Esophagus (tissue), 2 donors: ENCODE results near the gene PRR14. TPM values are rescaled to one million over a fixed set of nuclear protein-coding genes. Genes with fewer than 3 reads are reported as not detected.
"Not testable (repeated sequence)": the region's sequence is repeated elsewhere in the genome, so short reads cannot be mapped to it uniquely, and the experiment has no call there.

Experiments
- H3K27ac ChIP-seq, 2 donors: one replicate each; pipeline ENCODE4 v1.5.1; 2013; ENCODE audit warnings: low read depth in 2 of 2, mild to moderate bottlenecking in 2 of 2, inconsistent platforms in 1 of 2, low read length in 1 of 2, moderate library complexity in 1 of 2
- H3K27me3 ChIP-seq, 2 donors: one replicate each; pipeline ENCODE4 v1.6.1; 2013; ENCODE audit warnings: low read length in 2 of 2, control low read depth in 1 of 2, mild to moderate bottlenecking in 1 of 2; ENCODE audit not compliant: insufficient read depth in 2 of 2, control insufficient read depth in 1 of 2
- H3K36me3 ChIP-seq, 2 donors: one replicate each; pipeline ENCODE4 v1.6.1; 2013; ENCODE audit warnings: low read length in 1 of 2; ENCODE audit not compliant: control insufficient read depth in 2 of 2, insufficient read depth in 2 of 2
- H3K4me1 ChIP-seq, 2 donors: one replicate each; pipeline ENCODE4 v1.6.1; 2013; ENCODE audit warnings: low read length in 1 of 2; ENCODE audit not compliant: control insufficient read depth in 2 of 2, insufficient read depth in 2 of 2
- H3K4me3 ChIP-seq, 2 donors: one replicate each; pipeline ENCODE4 v1.5.1; 2013; ENCODE audit warnings: low read length in 2 of 2, mild to moderate bottlenecking in 2 of 2, low read depth in 1 of 2, moderate library complexity in 1 of 2
- H3K9me3 ChIP-seq, 2 donors: one replicate each; pipeline ENCODE4 v1.6.1; 2013; ENCODE audit warnings: mild to moderate bottlenecking in 2 of 2, low read depth in 1 of 2, low read length in 1 of 2, moderate library complexity in 1 of 2; ENCODE audit not compliant: control insufficient read depth in 2 of 2, insufficient read depth in 1 of 2
- WGBS, 2 donors: extraction: QIAGEN DNeasy Blood & Tissue Kit; methylation state at CpG; one replicate each; pipeline ENCODE4 v1.1.7; 2013; 5-methylcytosine and 5-hydroxymethylcytosine counted together
- polyA plus RNA-seq, 2 donors: library from polyadenylated mRNA; stranded (reverse); fragments of 200-250 nt; gene quantifications; one replicate each; pipeline ENCODE4 v1.2.3, GENCODE V29; 2013
- donor health status: healthy with polysubstance abuse.
- donor health status: Bipolar disorder and iron deficiency.

PRR14 gene
- polyA plus RNA-seq, 2 donors: 26.8 to 51.8 TPM

- Histone ChIP-seq H3K4me1 (no peaks in the 10 kb centered on the region), H3K27me3 (no peaks in the 10 kb centered on the region), H3K9me3 (no peaks in the 10 kb centered on the region), H3K36me3 (no peaks in the 10 kb centered on the region), H3K27ac (no peak overlapping the region), H3K4me3 (no peak overlapping the region)
- 74 to 76% methylated on average over 11 of the region's 11 CpGs for WGBS, 2 donors
These were observed 27.3 kb downstream of the PRR14 start for GRCh38 chr16:30677931-30678585.

- H3K27ac ChIP-seq: no peak overlapping the region
- no peaks in the 10 kb centered on the region for H3K27me3 ChIP-seq
- no peak overlapping the region for H3K4me3 ChIP-seq
- no peaks in the 10 kb centered on the region for H3K36me3 ChIP-seq
- no peaks in the 10 kb centered on the region for H3K9me3 ChIP-seq
- H3K4me1 ChIP-seq: no peaks in the 10 kb centered on the region
- 77 to 84% methylated on average over 3 of the region's 3 CpGs for WGBS, 2 donors
These were observed 27.8 kb downstream of the PRR14 start for GRCh38 chr16:30678586-30678970.

GRCh38 chr16:30680326-30680725 lies 29.6 kb downstream of the PRR14 start:
- Histone ChIP-seq H3K27ac (no peak overlapping the region), H3K9me3 (no peaks in the 10 kb centered on the region), H3K4me3 (no peak overlapping the region), H3K27me3 (no peaks in the 10 kb centered on the region), H3K36me3 (no peaks in the 10 kb centered on the region), H3K4me1 (no peaks in the 10 kb centered on the region)
- 92 to 94% methylated on average over 3 of the region's 3 CpGs for WGBS, 2 donors

GRCh38 chr16:30688701-30689100 lies 37.9 kb downstream of the PRR14 start:
- no peak overlapping the region for H3K27ac ChIP-seq
- H3K4me1 ChIP-seq: no peaks in the 10 kb centered on the region
- WGBS, 2 donors: 68 to 75% methylated on average over 4 of the region's 4 CpGs
- H3K27me3 ChIP-seq: no peaks in the 10 kb centered on the region
- no peaks in the 10 kb centered on the region for H3K9me3 ChIP-seq
- no peak overlapping the region for H3K4me3 ChIP-seq
- H3K36me3 ChIP-seq: no peaks in the 10 kb centered on the region

GRCh38 chr16:30691907-30692306 lies 41.1 kb downstream of the PRR14 start:
- H3K36me3 ChIP-seq: no peaks in the 10 kb centered on the region
- 66 to 69% methylated on average over 4 of the region's 4 CpGs for WGBS, 2 donors
- no peak overlapping the region for H3K27ac ChIP-seq
- no peaks in the 10 kb centered on the region for H3K4me1 ChIP-seq
- no peaks in the 10 kb centered on the region for H3K27me3 ChIP-seq
- H3K9me3 ChIP-seq: no peaks in the 10 kb centered on the region
- no peak overlapping the region for H3K4me3 ChIP-seq

- Histone ChIP-seq H3K9me3 (no peaks in the 10 kb centered on the region), H3K4me1 (no peaks in the 10 kb centered on the region), H3K27ac (no peak overlapping the region), H3K36me3 (no peaks in the 10 kb centered on the region), H3K4me3 (no peak overlapping the region), H3K27me3 (no peaks in the 10 kb centered on the region)
- 75 to 77% methylated on average over 10 of the region's 10 CpGs for WGBS, 2 donors
These were observed 41.8 kb downstream of the PRR14 start for GRCh38 chr16:30692396-30693064.

GRCh38 chr16:30694926-30695693 lies 44.4 kb downstream of the PRR14 start:
- H3K4me3 ChIP-seq: no peak overlapping the region
- 79% methylated on average over 11 of the region's 11 CpGs for WGBS, 2 donors
- H3K4me1 ChIP-seq: no peaks in the 10 kb centered on the region
- H3K27me3 ChIP-seq: no peaks in the 10 kb centered on the region
- no peaks in the 10 kb centered on the region for H3K9me3 ChIP-seq
- H3K36me3 ChIP-seq: peaks cover 0 to 2% of the 10 kb centered on the region in 2 donors
- no peak overlapping the region for H3K27ac ChIP-seq

- not testable (repeated sequence) for H3K9me3 ChIP-seq, H3K27me3 ChIP-seq, H3K4me3 ChIP-seq, H3K4me1 ChIP-seq, H3K36me3 ChIP-seq, H3K27ac ChIP-seq
- WGBS, 2 donors: 94 to 99% methylated on average over 3 of the region's 3 CpGs
These were observed 45.9 kb downstream of the PRR14 start for GRCh38 chr16:30696646-30697045.

- no peaks in the 10 kb centered on the region for H3K27me3 ChIP-seq
- 9 to 11% methylated on average over 26 of the region's 26 CpGs for WGBS, 2 donors
- no peaks in the 10 kb centered on the region for H3K9me3 ChIP-seq
- peak overlapping the region; percentile 99 to 100 for H3K27ac ChIP-seq
- no peaks in the 10 kb centered on the region for H3K4me1 ChIP-seq
- H3K36me3 ChIP-seq: peaks cover 3 to 8% of the 10 kb centered on the region in 2 donors
- peak overlapping the region; percentile 80 to 100 for H3K4me3 ChIP-seq
These were observed 46.7 kb downstream of the PRR14 start for GRCh38 chr16:30697264-30698138.
